Gastrocnemius medialis (tissue), 4 donors: Measurements from ENCODE around the gene PPCS.

ENCODE experiments used
- POLR2A ChIP-seq, 2 donors: fragments of 450-650 bp; IDR thresholded peaks; one replicate each; pipeline ENCODE4 v1.6.1; 2017; ENCODE audit warnings: antibody characterized with exemption in 2 of 2, mild to moderate bottlenecking in 2 of 2, moderate library complexity in 2 of 2
- TF ChIP-seq, protein P1 (sequence below), 5 experiments: fragments of 450-650 bp in 3 of 5; fragments of 200-600 bp in 2 of 5; sonication (generic) in 2 of 5; IDR thresholded peaks in 4 of 5; conservative IDR thresholded peaks in 1 of 5; 1 replicate in 4 of 5; 2 replicates in 1 of 5; pipeline ENCODE4 v1.5.1; 2016 to 2019; ENCODE audit warnings: antibody characterized with exemption in 5 of 5, mild to moderate bottlenecking in 3 of 5, moderate library complexity in 3 of 5

DNA sequence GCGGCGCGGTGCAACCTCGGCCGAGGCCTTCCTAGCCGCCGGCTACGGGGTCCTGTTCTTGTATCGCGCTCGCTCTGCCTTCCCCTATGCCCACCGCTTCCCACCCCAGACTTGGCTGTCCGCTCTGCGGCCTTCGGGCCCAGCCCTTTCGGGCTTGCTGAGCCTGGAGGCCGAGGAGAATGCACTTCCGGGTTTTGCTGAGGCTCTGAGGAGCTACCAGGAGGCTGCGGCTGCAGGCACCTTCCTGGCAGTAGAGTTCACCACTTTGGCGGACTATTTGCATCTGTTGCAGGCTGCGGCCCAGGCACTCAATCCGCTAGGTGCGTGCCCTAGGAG, 379 bp downstream of the PPCS start:
- TF ChIP-seq, protein P1, sequence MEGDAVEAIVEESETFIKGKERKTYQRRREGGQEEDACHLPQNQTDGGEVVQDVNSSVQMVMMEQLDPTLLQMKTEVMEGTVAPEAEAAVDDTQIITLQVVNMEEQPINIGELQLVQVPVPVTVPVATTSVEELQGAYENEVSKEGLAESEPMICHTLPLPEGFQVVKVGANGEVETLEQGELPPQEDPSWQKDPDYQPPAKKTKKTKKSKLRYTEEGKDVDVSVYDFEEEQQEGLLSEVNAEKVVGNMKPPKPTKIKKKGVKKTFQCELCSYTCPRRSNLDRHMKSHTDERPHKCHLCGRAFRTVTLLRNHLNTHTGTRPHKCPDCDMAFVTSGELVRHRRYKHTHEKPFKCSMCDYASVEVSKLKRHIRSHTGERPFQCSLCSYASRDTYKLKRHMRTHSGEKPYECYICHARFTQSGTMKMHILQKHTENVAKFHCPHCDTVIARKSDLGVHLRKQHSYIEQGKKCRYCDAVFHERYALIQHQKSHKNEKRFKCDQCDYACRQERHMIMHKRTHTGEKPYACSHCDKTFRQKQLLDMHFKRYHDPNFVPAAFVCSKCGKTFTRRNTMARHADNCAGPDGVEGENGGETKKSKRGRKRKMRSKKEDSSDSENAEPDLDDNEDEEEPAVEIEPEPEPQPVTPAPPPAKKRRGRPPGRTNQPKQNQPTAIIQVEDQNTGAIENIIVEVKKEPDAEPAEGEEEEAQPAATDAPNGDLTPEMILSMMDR (IDR thresholded peaks at IDR 0.05 in 4 of 5, conservative IDR thresholded peaks at IDR 0.05 in 1 of 5), result no peak
- no peak for TF ChIP-seq POLR2A (IDR thresholded peaks at IDR 0.05)
